ENCODE results near the gene C1QTNF1.
A peak's percentile ranks its signal among the peaks of the same experiment; 100 is the strongest.
"Not testable (repeated sequence)": the region's sequence is repeated elsewhere in the genome, so short reads cannot be mapped to it uniquely, and the experiment has no call there.

Gene C1QTNF1

GRCh38 chr17:79026376-79027273, 2.7 kb downstream of the C1QTNF1 start:
- DNase-seq = no peak

DNA sequence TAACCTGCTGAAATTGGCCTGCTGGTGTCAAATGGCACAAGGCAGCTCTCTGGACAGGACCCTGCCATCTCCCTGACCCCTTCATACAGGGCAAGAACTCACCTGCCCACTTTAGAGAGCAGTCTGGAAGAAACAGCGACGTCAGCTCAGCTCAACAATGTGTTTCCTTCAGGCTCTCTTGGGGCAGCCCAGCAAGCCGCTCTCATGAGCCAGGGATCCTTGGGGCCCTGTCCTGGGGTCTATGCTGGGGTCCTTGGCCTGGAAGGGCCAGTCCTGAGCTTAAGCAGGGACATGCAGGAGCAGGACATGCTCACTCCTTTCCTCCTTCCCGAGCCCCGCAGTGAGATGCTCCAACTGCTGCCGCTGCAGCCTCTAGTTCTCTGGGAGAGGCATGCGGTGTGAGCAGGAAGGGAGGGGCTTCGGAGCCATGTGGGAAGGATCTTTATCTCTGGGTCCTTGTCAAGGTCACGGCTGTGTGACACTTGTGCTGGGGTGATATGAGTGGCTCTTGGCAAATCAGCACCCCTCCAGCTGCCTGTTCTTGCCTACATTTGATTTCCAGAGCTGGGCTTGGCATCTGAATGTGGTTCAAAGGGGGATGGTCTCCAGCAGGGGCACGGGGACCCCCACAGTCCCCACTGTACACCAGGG, 3.4 kb downstream of the C1QTNF1 start:
- peak; percentile 44 for DNase-seq

DNA sequence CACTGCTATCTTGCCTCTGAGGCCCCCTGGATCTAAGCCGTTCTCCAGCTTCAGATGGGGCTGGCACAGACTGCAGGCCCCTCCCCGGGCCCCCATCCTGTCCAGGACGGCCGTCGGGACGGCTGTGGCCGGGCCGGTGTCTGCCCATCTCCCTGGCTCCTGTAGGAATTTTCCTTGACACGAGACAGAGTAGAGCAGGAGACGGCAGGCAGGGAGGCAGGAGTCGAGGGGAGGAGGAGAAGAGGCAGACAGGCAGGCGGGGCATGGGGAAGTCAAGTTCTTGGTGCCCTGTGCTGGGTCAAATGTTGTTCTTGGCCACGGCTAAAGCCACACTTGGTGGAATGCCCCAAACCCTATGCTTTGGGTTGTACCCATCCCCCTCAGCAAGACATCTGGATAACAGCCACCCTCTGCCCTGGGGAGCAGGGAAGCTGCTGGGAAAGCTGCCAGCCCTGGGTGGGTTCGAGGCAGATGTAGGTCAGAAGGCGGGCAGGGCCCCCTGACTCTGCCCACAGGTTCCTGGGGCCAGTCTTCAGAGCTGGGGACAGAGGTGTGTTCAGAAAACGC, 4.0 kb downstream of the C1QTNF1 start:
- DNase-seq = peak; percentile 22

DNA sequence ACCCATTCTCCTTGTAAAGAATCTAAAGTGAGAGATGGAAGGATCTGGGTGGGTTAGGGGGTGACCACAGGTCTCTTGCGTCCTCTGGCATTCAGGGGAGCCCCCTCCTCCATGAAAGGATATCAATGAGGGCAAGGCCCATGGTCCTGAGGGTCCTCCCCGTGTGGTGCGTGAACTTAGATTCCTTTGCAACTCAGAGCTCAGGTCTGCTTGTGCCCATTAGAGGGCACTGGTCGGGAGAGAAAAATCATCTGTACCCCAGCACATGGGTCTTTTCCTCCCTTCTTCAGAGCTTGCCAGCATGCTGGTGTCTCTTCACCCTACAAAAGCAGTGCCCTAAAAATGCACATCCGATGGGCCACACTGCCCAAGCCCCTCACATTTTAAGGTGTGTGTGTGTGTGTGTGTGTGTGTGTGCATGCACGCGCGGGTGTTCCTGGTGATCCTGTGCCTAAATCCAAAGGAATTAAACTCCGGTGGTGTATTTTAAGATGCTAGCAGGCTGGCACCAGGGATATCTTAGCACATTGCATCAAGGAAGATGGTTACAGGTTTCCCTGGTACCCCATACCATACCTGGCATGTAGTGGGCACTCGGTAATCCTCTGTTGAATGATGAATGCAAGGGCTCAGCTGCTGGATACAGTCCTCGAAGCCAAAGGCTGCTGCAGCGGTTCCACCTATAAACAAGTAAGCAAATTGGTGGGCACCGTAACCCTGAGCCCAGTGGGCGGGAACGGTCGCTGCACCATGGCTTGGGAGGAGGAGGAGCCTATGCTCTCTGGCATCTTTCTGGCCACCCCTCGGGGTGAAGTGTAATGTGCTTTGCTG, 4.7 kb downstream of the C1QTNF1 start:
- DNase-seq = peak; percentile 11

DNA sequence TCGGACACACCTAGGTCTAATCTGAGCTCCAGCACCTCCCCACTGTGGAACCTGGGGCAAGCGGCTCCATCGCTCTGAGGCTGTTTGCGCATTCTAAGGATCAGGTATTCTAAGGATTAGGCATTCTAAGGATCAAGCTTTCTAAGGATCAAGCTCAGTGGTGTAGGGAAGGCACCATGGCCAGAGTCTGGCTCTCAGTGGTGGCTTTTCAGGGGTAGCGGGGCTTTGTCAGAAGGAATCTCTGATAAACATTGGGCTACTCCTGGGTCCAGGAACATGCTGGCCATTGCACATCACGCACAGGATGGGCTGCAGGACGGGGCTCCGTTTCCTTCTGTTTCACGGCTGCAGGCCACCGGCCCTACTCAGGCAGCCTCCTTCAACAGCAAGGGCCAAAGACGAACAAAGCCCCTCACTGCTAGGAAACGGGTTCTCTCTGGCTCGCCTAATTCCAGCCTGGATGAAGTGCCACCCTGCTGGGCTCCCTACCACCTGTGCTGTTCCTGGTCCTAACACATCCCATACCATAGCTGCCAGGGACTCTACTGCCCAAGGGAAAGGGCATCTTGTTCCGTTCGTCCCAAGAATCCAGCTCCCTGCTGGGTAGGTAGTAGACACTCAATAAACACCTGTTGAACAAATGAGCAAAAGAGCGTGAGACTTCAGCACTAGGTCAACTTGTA, 5.5 kb downstream of the C1QTNF1 start:
- DNase-seq = no peak

DNA sequence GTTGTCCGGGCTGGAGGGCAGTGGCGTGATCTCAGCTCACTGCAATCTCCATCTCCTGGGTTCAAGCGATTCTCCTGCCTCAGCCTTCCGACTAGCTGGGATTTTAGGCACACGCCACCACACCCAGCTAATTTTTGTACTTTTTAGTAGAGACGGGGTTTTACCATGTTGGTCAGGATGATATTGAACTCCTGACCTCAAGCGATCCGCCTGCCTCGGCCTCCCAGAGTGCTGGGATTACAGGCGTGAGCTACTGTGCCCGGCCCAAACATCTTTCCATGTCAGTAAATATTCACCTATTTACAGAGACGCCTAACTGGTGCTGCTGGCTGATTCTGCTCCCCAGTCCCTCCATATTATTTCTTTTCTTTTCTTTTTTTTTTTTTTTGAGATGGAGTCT, 6.7 kb downstream of the C1QTNF1 start:
- not testable (repeated sequence) for DNase-seq

DNA sequence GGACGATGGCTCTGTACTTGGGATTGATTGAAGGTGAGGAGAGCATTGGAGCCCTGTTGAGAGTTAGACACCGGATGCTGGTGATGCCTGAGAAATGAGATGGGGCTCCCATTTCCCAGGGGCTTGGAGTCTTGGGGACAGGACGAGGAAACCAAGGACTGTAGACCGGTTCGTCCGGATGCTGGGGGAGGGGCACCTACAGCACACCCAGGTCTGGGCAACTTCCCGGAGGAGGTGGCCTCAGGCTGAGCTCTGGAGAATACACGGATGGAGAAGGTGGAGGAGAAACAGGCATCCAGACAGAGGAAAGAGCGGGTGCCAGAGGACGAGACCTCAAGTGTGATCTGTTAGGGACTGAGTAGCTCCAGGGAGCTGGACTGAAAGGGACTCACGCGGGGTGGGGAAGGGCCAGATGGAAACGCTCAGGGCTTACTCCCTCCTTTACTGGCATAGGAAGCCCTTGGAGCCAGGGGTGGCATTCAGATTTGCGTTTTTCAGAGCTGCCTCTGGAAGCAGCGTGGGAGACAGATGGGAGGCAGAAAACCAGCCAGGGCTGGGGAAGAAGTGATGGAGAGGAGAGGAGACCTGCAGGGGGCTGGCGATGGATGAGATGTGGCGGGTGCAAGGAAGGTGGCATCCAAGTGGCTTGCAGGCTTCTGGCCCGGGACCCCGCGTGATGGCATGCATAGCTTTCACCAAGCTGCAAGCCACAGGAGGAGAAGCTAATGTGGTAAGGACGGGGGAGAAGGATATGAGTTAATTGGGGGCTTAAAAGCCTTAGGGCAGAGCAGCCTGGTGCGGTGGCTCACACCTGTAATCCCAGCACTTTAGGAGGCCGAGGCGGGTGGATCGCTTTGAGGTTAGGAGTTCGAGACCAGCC, 8.3 kb downstream of the C1QTNF1 start:
- DNase-seq = no peak

- no peak for DNase-seq
Measured at GRCh38 chr17:79033046-79033616, 9.2 kb downstream of the C1QTNF1 start.

GRCh38 chr17:79033741-79034501, 10.0 kb downstream of the C1QTNF1 start:
- peak; percentile 93 for DNase-seq

- peak; percentile 41 for DNase-seq
Measured at GRCh38 chr17:79034931-79035485, 11.0 kb downstream of the C1QTNF1 start.

DNA sequence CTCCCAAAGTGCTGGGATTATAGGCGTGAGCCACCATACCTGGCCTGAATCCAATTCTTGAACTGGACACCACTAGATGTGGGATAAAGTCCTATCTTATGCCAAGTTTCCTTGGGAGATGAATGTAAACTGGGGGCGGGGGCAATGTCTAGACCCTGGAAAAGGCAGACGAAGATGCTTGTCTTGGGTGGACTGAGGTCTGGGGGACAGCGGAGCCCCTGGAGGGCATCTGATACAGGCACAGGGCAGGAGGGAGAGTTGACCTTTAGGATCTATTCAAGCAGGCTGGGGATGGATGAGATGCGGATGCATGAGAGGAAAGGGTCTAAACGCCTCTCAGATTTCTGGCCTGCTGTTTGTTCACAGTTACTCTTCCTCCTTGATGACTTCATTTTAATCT, 11.7 kb downstream of the C1QTNF1 start:
- DNase-seq = no peak

DNA sequence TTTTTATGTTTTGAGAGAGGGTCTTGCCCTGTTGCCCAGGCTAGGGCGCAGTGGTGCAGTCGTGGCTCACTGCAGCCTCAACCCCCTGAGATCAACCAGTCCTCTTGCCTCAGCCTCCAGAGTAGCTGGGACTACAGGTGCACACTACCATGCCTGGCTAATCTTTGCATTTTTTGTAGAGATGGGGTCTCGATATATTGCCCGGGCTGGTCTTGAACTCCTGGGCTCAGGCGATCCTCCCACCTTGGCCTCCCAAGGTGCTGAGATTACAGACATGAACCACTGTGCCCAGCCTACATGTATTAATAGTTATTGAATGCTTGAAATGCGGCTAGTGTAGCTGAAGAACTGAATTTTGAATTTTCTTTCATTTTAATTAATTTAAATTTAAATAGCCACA, 12.2 kb downstream of the C1QTNF1 start:
- no peak for DNase-seq

DNA sequence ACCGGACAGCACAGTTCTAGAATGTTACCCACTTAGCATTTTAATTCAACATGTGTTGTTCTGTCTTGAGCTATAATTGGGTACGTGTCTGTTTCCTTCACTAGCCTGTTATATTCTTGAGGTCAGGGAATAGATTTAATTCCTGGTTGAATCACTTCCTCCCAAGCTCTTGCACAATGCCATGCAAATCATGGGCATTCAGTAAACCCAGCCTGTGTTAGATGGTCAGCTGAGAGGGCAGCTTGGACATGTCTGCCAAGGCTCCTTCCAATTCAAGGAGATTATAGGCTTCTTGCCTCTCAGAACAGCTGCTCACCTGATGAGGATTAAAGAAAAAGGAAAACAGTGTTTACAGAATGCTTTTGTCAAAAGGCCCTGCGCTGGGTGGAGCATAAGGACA, 12.6 kb downstream of the C1QTNF1 start:
- DNase-seq = no peak

DNA sequence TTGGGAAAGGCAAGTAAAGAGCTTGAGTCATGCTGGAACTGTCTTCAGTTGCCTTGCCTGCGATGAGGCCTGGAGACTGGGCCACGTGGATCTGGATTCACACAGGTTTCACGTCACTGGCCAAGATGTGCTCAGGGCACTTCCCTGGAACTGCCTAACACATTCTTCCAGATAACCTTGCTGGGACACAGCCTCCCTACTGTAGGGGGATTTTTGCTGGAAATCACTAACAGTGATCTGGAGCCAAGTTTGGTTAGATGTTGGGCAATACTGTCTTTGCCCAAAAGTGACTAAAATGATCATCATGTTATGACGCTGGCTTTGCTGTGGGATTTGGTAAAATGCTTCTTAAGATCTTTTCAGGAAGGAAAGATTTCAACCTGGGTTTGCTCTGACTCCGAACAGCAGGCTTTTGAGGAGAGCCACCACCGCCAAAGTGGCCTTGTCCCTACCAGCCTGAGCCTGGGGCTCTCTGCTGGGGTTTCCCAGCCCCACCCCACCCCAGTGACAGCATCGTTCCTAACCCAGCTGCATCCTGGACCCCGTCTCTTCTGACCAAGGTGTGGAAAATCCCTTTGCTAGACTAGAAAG, 14.7 kb downstream of the C1QTNF1 start:
- DNase-seq = no peak

GRCh38 chr17:79039171-79039570, 15.2 kb downstream of the C1QTNF1 start:
- DNase-seq = no peak

GRCh38 chr17:79039886-79040285, 15.9 kb downstream of the C1QTNF1 start:
- DNase-seq = no peak

DNA sequence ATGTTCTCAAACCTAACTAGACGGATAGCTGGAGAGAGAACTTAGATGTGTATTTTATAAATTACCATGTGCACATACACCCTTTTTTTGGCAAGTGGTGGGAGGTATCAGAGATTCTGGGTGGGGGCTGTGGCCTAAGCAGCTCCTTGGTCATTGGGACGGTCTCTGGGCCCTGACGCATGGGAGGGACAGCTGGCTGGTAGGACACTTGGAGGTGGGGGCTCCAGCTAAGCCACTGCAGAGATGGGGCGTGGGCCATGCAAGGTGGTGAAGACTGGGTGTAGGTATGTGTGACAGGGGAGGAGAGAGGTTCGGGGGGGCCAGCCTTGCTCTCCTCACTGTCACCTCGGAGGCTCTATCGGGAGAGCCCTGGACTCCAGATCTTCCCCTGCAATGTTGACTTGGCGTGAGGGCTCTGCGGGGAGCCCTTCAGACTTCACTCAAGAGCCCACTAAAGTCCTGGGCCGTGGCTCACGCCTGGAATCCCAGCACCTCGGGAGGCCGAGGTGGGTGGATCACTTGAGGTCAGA, 17.1 kb downstream of the C1QTNF1 start:
- DNase-seq = no peak

DNA sequence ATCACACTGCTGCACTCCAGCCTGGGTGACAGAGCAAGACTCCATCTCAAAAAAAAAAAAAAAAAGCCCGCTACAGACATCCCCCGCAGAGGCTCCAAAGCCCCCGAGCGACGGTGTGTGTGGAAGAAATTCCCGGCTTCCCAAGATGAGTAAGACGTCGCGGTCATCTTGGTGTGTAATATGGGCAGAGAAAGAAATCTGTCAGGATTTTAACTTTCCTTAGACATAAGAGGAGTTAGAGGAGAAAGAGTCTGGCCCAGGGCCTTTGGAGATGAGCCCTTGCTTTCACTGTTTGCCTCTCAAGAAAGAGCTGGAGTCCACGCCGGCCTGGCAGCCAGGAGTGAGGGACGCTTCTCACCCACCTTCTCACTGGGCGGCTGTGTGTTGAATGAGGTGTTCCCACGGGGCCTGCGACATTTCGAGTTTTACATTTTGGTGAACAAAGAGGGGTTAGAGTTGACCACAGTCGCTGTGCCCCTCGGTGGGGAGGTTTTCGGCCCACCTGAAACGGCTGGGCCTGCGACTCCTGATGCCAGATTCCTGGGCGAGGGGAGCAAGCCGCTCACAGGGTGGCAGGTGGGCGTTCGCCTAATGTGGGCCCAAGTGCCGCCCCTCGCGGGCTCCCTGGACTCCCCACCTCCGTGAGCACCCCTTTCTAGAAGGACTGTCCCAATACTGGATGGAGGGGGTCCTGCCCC, 17.9 kb downstream of the C1QTNF1 start:
- DNase-seq = no peak
